ENCODE data around the gene CREBL2.
"Not testable (repeated sequence)": the region's sequence is repeated elsewhere in the genome, so short reads cannot be mapped to it uniquely, and the experiment has no call there.

The CREBL2 gene

DNA sequence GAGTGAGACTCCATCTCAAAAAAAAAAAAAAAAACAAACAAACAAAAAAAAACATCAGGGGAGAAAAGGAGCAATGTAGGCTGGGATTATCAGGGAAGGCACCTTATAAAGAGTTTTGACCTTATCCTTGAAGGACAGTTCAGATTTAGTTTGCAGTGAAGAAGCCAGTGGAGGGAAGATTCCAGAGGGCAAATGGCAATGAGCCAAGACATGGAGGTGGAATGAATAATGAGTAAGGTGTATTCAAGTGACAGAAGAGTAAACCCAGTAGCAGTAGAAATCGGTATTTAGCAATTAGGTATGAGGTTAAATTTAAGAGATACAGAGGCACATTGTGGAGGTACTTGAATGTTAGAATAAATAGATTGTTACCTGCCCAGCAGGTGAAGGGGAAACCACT is 46.8 kb upstream of the CREBL2 start:
- TF ChIP-seq FOXK2 (IDR thresholded peaks at IDR 0.05) (no peak), ELF4 (IDR thresholded peaks at IDR 0.05) (no peak), ZNF384 (IDR thresholded peaks at IDR 0.05) (no peak), L3MBTL2 (conservative IDR thresholded peaks at IDR 0.05) (no peak), CTBP1 (IDR thresholded peaks at IDR 0.05; ENCODE audit: borderline replicate concordance) (no peak), FOXM1 (IDR thresholded peaks at IDR 0.05; ENCODE audit: borderline replicate concordance) (no peak), TARDBP (IDR thresholded peaks at IDR 0.05) (no peak)
- POLR2A ChIA-PET: no interaction called here
- no peak for DNase-seq (ENCODE audit: extremely low spot score)
- CTCF ChIA-PET: interaction anchor here (1.0 to 1.1 kb wide), 2 partner anchors 9 to 42 kb away, joined by 4 read pairs; no protein-coding TSS in a partner anchor

DNA sequence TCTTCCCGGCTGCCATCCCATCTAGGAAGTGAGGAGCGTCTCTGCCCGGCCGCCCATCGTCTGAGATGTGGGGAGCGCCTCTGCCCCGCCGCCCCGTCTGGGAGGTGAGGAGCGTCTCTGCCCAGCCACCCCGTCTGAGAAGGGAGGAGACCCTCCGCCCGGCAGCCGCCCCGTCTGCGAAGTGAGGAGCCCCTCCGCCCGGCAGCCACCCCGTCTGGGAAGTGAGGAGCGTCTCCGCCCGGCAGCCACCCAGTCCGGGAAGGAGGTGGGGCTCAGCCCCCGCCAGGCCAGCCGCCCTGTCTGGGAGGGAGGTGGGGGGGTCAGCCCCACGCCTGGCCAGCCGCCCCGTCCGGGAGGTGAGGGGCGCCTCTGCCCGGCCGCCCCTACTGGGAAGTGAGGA is 45.7 kb upstream of the CREBL2 start:
- POLR2A ChIA-PET; CTCF ChIA-PET; DNase-seq (ENCODE audit: extremely low spot score): not testable (repeated sequence)

DNA sequence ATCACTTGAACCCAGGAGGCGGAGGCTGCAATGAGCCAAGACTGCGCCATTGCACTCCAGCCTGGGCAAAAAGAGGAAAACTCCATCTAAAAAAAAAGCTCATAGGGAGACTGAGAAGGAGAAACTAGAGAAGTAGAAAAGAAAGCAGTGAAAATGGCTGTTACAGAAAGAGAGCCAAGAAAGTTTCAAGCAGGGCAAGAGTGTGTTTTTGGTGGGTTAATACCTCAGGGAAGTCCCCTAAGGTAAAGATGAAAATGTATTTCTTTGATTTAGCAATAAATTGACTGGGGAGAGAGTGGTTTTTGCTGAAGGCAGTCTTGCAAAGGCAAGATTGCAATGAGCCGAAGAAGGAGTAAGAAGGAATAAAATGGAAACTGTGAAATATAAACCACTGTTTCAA is 39.0 kb upstream of the CREBL2 start:
- POLR2A ChIA-PET: no interaction called here
- no peak for DNase-seq (ENCODE audit: extremely low spot score)
- TF ChIP-seq SUZ12 (IDR thresholded peaks at IDR 0.05): no peak
- TF ChIP-seq ZNF384 (IDR thresholded peaks at IDR 0.05): no peak
- TF ChIP-seq, protein P1, sequence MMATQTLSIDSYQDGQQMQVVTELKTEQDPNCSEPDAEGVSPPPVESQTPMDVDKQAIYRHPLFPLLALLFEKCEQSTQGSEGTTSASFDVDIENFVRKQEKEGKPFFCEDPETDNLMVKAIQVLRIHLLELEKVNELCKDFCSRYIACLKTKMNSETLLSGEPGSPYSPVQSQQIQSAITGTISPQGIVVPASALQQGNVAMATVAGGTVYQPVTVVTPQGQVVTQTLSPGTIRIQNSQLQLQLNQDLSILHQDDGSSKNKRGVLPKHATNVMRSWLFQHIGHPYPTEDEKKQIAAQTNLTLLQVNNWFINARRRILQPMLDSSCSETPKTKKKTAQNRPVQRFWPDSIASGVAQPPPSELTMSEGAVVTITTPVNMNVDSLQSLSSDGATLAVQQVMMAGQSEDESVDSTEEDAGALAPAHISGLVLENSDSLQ (IDR thresholded peaks at IDR 0.05): no peak
- TF ChIP-seq BHLHE40 (IDR thresholded peaks at IDR 0.05; ENCODE audit: borderline replicate concordance): no peak
- no peak for TF ChIP-seq FOXK2 (IDR thresholded peaks at IDR 0.05)
- no peak for TF ChIP-seq SP1 (IDR thresholded peaks at IDR 0.05)
- TF ChIP-seq NFRKB (IDR thresholded peaks at IDR 0.05): no peak
- no peak for TF ChIP-seq FOXA1 (IDR thresholded peaks at IDR 0.05)
- TF ChIP-seq TARDBP (IDR thresholded peaks at IDR 0.05): no peak
- no peak for TF ChIP-seq ARNT (IDR thresholded peaks at IDR 0.05)
- TF ChIP-seq LEF1 (IDR thresholded peaks at IDR 0.05; ENCODE audit: borderline replicate concordance): no peak
- TF ChIP-seq FOXM1 (IDR thresholded peaks at IDR 0.05; ENCODE audit: borderline replicate concordance): no peak
- TF ChIP-seq CTBP1 (IDR thresholded peaks at IDR 0.05; ENCODE audit: borderline replicate concordance): no peak
- TF ChIP-seq L3MBTL2 (conservative IDR thresholded peaks at IDR 0.05): no peak
- TF ChIP-seq HDGF (IDR thresholded peaks at IDR 0.05; ENCODE audit: borderline replicate concordance): no peak
- TF ChIP-seq ELF4 (IDR thresholded peaks at IDR 0.05): no peak
- CTCF ChIA-PET: interaction anchor here (0.6 to 1.5 kb wide), 2 partner anchors 10 to 172 kb away, joined by 4 read pairs; partner anchors contain the start of gene DUSP16

DNA sequence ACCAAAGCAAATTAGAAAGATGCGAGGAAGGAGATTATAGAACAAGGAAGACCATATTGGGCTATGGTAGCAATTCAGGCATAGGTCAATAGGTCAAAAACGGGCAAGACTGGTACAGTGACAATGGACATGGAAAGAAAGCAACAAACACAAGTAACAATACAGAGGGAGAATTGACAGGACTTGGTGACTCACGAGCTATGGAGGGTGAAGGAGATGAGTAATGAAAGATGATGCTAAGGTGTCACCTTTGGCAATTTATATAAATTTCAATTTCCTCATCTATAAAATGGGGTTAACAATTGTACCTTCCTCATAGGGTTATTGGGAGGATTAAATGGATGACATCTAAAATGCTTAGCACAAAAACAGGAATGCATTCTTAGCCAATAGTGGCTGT is 33.9 kb upstream of the CREBL2 start:
- ChIA-PET CTCF (interaction anchor here (0.8 kb wide), 1 partner anchor 151 kb away, joined by 4 read pairs; no protein-coding TSS in a partner anchor), POLR2A (no interaction called here)
- no peak for DNase-seq (ENCODE audit: extremely low spot score)
- no peak for TF ChIP-seq FOXM1 (IDR thresholded peaks at IDR 0.05; ENCODE audit: borderline replicate concordance)
- TF ChIP-seq ELF4 (IDR thresholded peaks at IDR 0.05): no peak
- no peak for TF ChIP-seq ARNT (IDR thresholded peaks at IDR 0.05)
- TF ChIP-seq FOXA1 (IDR thresholded peaks at IDR 0.05): no peak
- no peak for TF ChIP-seq NFRKB (IDR thresholded peaks at IDR 0.05)
- no peak for TF ChIP-seq SP1 (IDR thresholded peaks at IDR 0.05)
- no peak for TF ChIP-seq ZNF384 (IDR thresholded peaks at IDR 0.05)
- no peak for TF ChIP-seq CTBP1 (IDR thresholded peaks at IDR 0.05; ENCODE audit: borderline replicate concordance)

DNA sequence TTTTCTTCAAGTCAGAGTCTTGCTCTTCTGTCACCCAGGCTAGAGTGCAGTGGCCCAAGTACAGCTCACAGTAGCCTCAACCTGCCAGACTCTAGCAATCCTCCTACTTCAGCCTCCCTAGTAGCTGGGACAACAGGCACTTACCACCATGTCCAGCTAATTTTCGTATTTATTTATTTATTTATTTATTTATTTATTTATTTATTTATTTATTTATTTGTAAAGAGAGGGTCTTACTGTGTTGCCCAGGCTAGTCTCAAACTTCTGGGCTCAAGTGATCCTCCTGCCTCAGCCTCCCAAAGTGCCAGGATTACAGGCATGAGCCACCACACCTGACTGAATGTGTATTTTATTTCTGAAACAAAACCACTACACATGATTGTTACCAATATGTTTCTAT is 31.0 kb upstream of the CREBL2 start:
- CTCF ChIA-PET; POLR2A ChIA-PET; DNase-seq (ENCODE audit: extremely low spot score): not testable (repeated sequence)

DNA sequence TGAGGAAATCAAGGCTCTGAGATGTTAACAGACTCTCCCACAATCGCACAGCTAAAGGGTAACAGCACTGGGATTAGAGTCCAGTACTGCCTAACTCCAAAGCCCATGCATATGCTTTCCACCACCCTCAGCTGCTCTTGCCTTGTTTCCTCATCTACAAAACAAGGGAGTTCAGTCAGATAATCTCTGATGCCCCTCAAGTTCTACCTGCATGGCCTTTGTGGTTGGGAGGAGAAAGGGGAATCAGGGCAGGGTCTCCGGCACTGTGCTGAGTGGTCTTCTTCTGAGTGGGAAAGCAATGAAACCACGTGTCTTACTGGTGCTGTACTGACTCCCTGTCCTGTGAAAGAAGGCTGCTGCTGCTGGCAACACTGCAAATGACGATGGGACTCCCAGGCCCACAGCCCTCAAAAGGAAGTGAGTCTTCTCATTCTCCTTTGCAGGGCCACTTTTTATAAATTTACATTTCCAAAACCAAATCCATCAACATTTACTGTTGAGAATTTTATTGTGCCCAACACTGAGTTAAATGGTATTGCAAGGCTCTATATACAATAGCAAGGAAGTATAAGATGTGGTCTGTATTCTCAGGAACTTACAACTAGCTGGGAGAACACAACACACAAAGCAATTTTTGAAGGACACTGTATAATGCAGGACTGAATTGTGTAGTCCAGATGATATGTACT is 29.3 kb upstream of the CREBL2 start:
- CTCF ChIA-PET: interaction anchor here (0.6 kb wide), 1 partner anchor 13 kb away, joined by 4 read pairs; no protein-coding TSS in a partner anchor
- TF ChIP-seq, protein P1 (IDR thresholded peaks at IDR 0.05): no peak
- TF ChIP-seq FOXM1 (IDR thresholded peaks at IDR 0.05; ENCODE audit: borderline replicate concordance) (no peak), ARNT (IDR thresholded peaks at IDR 0.05) (no peak), NFRKB (IDR thresholded peaks at IDR 0.05) (no peak), LEF1 (IDR thresholded peaks at IDR 0.05; ENCODE audit: borderline replicate concordance) (no peak), SUZ12 (IDR thresholded peaks at IDR 0.05) (no peak), FOXK2 (IDR thresholded peaks at IDR 0.05) (no peak), ELF4 (IDR thresholded peaks at IDR 0.05) (no peak), BHLHE40 (IDR thresholded peaks at IDR 0.05; ENCODE audit: borderline replicate concordance) (no peak), HDGF (IDR thresholded peaks at IDR 0.05; ENCODE audit: borderline replicate concordance) (no peak), FOXA1 (IDR thresholded peaks at IDR 0.05) (no peak), TARDBP (IDR thresholded peaks at IDR 0.05) (no peak), ZNF384 (IDR thresholded peaks at IDR 0.05) (no peak)
- no peak for DNase-seq (ENCODE audit: extremely low spot score)
- POLR2A ChIA-PET: no interaction called here

DNA sequence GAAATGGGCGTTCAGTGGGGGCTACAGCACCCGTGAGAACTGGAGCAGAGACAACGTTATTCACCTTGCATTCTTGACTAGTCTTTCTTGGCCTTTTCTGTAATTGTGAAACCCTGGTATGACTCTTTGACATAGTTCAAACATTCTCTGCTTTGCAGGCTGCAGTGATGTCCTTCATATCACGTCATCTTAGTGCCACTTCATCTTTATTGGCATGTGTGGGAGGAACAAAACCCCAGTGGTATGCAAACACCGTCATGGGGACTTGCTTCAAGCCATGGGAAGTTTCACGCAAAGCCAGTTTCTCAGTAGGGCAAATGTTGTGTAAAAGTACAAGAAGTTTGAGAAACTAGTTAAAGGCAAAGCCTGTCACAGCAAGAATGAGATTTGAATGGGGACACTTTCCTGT is 28.8 kb upstream of the CREBL2 start:
- ChIA-PET POLR2A (no interaction called here), CTCF (interaction anchor here (0.6 kb wide), 1 partner anchor 14 kb away, joined by 4 read pairs; no protein-coding TSS in a partner anchor)
- TF ChIP-seq LEF1 (IDR thresholded peaks at IDR 0.05; ENCODE audit: borderline replicate concordance) (no peak), FOXM1 (IDR thresholded peaks at IDR 0.05; ENCODE audit: borderline replicate concordance) (no peak), CTBP1 (IDR thresholded peaks at IDR 0.05; ENCODE audit: borderline replicate concordance) (no peak), SP1 (IDR thresholded peaks at IDR 0.05) (no peak), L3MBTL2 (conservative IDR thresholded peaks at IDR 0.05) (no peak), ELF4 (IDR thresholded peaks at IDR 0.05) (no peak), FOXK2 (IDR thresholded peaks at IDR 0.05) (no peak), TARDBP (IDR thresholded peaks at IDR 0.05) (no peak), ZNF384 (IDR thresholded peaks at IDR 0.05) (no peak), NFRKB (IDR thresholded peaks at IDR 0.05) (no peak), FOXA1 (IDR thresholded peaks at IDR 0.05) (no peak), HDGF (IDR thresholded peaks at IDR 0.05; ENCODE audit: borderline replicate concordance) (no peak), ARNT (IDR thresholded peaks at IDR 0.05) (no peak), SUZ12 (IDR thresholded peaks at IDR 0.05) (no peak), BHLHE40 (IDR thresholded peaks at IDR 0.05; ENCODE audit: borderline replicate concordance) (no peak)
- TF ChIP-seq, protein P1 (IDR thresholded peaks at IDR 0.05): no peak
- no peak for DNase-seq (ENCODE audit: extremely low spot score)

All from HEK293T (cell line).